T1000 (cell line): ENCODE measurements around the gene LIPE.

ENCODE experiments used
- DNase-seq: peaks from one replicate; lab custom pipeline; 2025; ENCODE audit warnings: mixed read lengths; lab: John Stamatoyannopoulos, UW

The LIPE gene

GRCh38 chr19:42411581-42412178, 15.5 kb downstream of the LIPE start:
- no peak for DNase-seq

- DNase-seq, result no peak
Measured at GRCh38 chr19:42410371-42410770, 16.8 kb downstream of the LIPE start.

- no peak for DNase-seq
Measured at GRCh38 chr19:42409477-42409876, 17.7 kb downstream of the LIPE start.

GRCh38 chr19:42407816-42408175, 19.4 kb downstream of the LIPE start:
- DNase-seq, result no peak

GRCh38 chr19:42407085-42407815, 19.9 kb downstream of the LIPE start:
- no peak for DNase-seq

- no peak for DNase-seq
Measured at GRCh38 chr19:42406111-42406510, 21.1 kb downstream of the LIPE start.

- no peak for DNase-seq
Measured at GRCh38 chr19:42403586-42403985, 23.6 kb downstream of the LIPE start.

GRCh38 chr19:42402376-42403116, 24.6 kb downstream of the LIPE start:
- no peak for DNase-seq

- peak; percentile 50 for DNase-seq
Measured at GRCh38 chr19:42401365-42402303, 25.6 kb downstream of the LIPE start.

GRCh38 chr19:42400404-42400803, 26.8 kb downstream of the LIPE start:
- no peak for DNase-seq

- DNase-seq, result no peak
Measured at GRCh38 chr19:42397263-42398166, 29.7 kb downstream of the LIPE start.

- peak; percentile 99 for DNase-seq
Measured at GRCh38 chr19:42396381-42397262, 30.6 kb downstream of the LIPE start.

GRCh38 chr19:42394751-42395150, 32.4 kb downstream of the LIPE start:
- no peak for DNase-seq

- no peak for DNase-seq
Measured at GRCh38 chr19:42392165-42392564, 35.0 kb downstream of the LIPE start.

GRCh38 chr19:42389899-42390298, 37.3 kb downstream of the LIPE start, which contains the start of gene CNFN:
Gene CNFN, minus strand, starts transcription at chr19:42390297. Its CDS starts 1,260 bp downstream, at chr19:42389037.
- DNase-seq, result no peak

GRCh38 chr19:42388851-42389489, 38.2 kb downstream of the LIPE start:
- no peak for DNase-seq

- peak; percentile 22 for DNase-seq
Measured at GRCh38 chr19:42386974-42387707, 40.0 kb downstream of the LIPE start.

GRCh38 chr19:42380155-42380554, 47.0 kb downstream of the LIPE start:
- no peak for DNase-seq
